Osteoblast (primary cell): ENCODE measurements around the gene EFCAB6. TPM values are rescaled to one million over a fixed set of nuclear protein-coding genes. Genes with fewer than 3 reads are reported as not detected.
"Not testable (repeated sequence)": the region's sequence is repeated elsewhere in the genome, so short reads cannot be mapped to it uniquely, and the experiment has no call there.

Source experiments
- DNase-seq: peaks from one replicate; pipeline ENCODE4 v3.0.0; 2011; ENCODE audit warnings: low spot score, mixed read lengths; ENCODE audit not compliant: insufficient read length; ENCODE audit errors: missing footprints
- H2AFZ ChIP-seq: 2 replicates; pipeline ENCODE4 v1.6.0; 2011; ENCODE audit warnings: mild to moderate bottlenecking, low read length
- H3K27ac ChIP-seq: 2 replicates; pipeline ENCODE4 v1.5.1; 2011; ENCODE audit warnings: mild to moderate bottlenecking, low read depth, low read length, moderate library complexity
- H3K27me3 ChIP-seq: 2 replicates; pipeline ENCODE4 v1.6.0; 2012; ENCODE audit warnings: mild to moderate bottlenecking, control low read depth, inconsistent platforms, low read length, moderate library complexity; ENCODE audit not compliant: insufficient read depth
- H3K36me3 ChIP-seq: 2 replicates; pipeline ENCODE4 v1.5.1; 2011; ENCODE audit warnings: mild to moderate bottlenecking, low read length, control low read depth, moderate library complexity; ENCODE audit not compliant: insufficient read depth
- H3K4me1 ChIP-seq: 2 replicates; pipeline ENCODE4 v1.5.1; 2011; ENCODE audit warnings: mild to moderate bottlenecking, low read length, control low read depth, moderate library complexity; ENCODE audit not compliant: insufficient read depth
- H3K4me2 ChIP-seq: 2 replicates; pipeline ENCODE4 v1.6.0; 2011; ENCODE audit warnings: mild to moderate bottlenecking, low read length; ENCODE audit not compliant: insufficient read depth
- H3K4me3 ChIP-seq: fragments of 200-600 bp; sonication (generic); 3 replicates; pipeline ENCODE4 v1.5.1; 2012; ENCODE audit warnings: mild to moderate bottlenecking, low read length, inconsistent platforms; ENCODE audit not compliant: insufficient read depth
- H3K79me2 ChIP-seq: 2 replicates; pipeline ENCODE4 v1.6.0; 2012; ENCODE audit warnings: mild to moderate bottlenecking, low read length, control low read depth, inconsistent platforms; ENCODE audit not compliant: insufficient read depth
- H3K9me3 ChIP-seq: 2 replicates; pipeline ENCODE4 v1.5.1; 2011; ENCODE audit warnings: low read depth, low read length, control low read depth
- H4K20me1 ChIP-seq: 2 replicates; pipeline ENCODE4 v1.6.0; 2012; ENCODE audit warnings: mild to moderate bottlenecking, low read length, control low read depth; ENCODE audit not compliant: insufficient read depth
- total RNA-seq: library from RNA; depleted of rRNA; stranded (reverse); fragments of >200 nt; gene quantifications from 2 replicates; pipeline ENCODE4 v1.2.3, GENCODE V29; 2012
- TF ChIP-seq, protein P1 (sequence below): IDR thresholded peaks from 2 replicates; pipeline ENCODE4 v1.5.1; 2011; ENCODE audit warnings: mild to moderate bottlenecking, low read depth, low read length, moderate library complexity; ENCODE audit errors: extremely low read depth

Gene EFCAB6
- total RNA-seq, 1 donor, result 1.8 TPM

DNA sequence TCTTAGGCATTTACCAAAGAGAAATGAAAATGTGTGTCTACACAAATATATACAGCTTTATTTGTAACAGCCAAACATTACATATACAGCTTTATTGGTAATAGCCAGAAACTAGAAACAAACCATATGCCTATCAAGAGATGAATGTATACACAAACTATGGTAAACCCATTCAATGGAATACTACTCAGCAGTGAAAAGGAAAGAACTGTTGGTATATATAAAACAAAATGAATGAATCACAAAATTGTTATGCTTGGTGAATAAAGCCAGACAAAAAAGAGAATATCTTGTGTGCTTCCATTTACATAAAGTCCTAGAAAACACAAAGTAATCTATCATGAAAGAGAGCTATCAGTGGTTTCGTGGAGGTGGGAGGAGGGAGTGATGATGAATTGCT is 142.9 kb downstream of the EFCAB6 start:
- no peak for DNase-seq
- H3K4me2 ChIP-seq, result no peak overlapping the region
- no peaks in the 10 kb centered on the region for H3K79me2 ChIP-seq
- H3K4me1 ChIP-seq, result no peaks in the 10 kb centered on the region
- H3K27me3 ChIP-seq, result no peaks in the 10 kb centered on the region
- H3K36me3 ChIP-seq, result no peaks in the 10 kb centered on the region
- H3K27ac ChIP-seq, result no peak overlapping the region
- no peak overlapping the region for H2AFZ ChIP-seq
- H3K4me3 ChIP-seq, result no peak overlapping the region
- TF ChIP-seq, protein P1, sequence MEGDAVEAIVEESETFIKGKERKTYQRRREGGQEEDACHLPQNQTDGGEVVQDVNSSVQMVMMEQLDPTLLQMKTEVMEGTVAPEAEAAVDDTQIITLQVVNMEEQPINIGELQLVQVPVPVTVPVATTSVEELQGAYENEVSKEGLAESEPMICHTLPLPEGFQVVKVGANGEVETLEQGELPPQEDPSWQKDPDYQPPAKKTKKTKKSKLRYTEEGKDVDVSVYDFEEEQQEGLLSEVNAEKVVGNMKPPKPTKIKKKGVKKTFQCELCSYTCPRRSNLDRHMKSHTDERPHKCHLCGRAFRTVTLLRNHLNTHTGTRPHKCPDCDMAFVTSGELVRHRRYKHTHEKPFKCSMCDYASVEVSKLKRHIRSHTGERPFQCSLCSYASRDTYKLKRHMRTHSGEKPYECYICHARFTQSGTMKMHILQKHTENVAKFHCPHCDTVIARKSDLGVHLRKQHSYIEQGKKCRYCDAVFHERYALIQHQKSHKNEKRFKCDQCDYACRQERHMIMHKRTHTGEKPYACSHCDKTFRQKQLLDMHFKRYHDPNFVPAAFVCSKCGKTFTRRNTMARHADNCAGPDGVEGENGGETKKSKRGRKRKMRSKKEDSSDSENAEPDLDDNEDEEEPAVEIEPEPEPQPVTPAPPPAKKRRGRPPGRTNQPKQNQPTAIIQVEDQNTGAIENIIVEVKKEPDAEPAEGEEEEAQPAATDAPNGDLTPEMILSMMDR, result no peak
- no peaks in the 10 kb centered on the region for H4K20me1 ChIP-seq
- no peaks in the 10 kb centered on the region for H3K9me3 ChIP-seq

DNA sequence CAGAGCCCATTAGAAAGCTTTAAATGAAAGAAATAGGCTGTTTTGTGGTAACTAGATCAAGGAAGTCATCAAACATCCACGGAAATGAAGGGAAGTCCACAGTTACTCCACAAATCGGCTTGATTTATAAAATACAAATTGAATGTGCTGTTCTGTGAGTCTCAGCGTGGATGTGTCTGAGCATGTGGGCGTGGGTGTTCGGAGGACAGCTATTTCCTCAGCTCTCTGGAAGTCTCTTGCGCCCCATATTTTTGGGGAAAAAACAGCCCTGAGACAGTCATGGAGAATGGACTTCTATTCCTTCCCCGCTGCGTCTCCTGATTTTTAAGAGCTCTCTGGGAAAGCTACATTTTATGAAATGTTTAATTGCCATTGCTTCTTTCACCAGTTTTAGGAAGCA is 144.4 kb downstream of the EFCAB6 start:
- Histone ChIP-seq H3K27me3 (no peaks in the 10 kb centered on the region), H3K4me3 (no peak overlapping the region), H3K9me3 (no peaks in the 10 kb centered on the region), H3K36me3 (no peaks in the 10 kb centered on the region), H3K4me2 (no peak overlapping the region), H2AFZ (no peak overlapping the region), H3K27ac (no peak overlapping the region), H3K79me2 (no peaks in the 10 kb centered on the region), H4K20me1 (no peaks in the 10 kb centered on the region), H3K4me1 (no peaks in the 10 kb centered on the region)
- no peak for DNase-seq
- TF ChIP-seq, protein P1, result no peak

DNA sequence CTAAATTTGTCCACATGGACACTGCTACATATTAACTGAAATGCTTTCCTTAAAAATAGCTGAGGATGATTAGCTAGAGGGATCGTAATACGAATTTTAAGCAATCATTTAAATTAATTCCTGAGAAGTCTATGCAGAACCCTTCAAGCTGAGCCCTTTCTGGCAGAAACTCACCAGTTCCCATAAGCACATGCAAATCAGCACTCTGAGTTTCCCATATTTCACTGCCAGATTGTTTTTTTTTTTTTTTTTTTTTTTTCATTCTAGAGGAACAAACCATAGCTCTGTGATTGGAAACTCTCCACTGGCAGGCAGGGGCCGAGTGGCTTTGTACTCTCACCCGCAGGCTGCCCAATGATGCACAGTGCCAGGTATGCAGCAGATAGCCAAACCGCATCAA is 145.6 kb downstream of the EFCAB6 start:
- Histone ChIP-seq H3K9me3 (no peaks in the 10 kb centered on the region), H2AFZ (no peak overlapping the region), H3K36me3 (no peaks in the 10 kb centered on the region), H3K4me1 (no peaks in the 10 kb centered on the region), H3K79me2 (no peaks in the 10 kb centered on the region), H3K27me3 (no peaks in the 10 kb centered on the region), H3K4me2 (no peak overlapping the region), H3K4me3 (no peak overlapping the region), H3K27ac (no peak overlapping the region), H4K20me1 (no peaks in the 10 kb centered on the region)
- DNase-seq, result no peak
- TF ChIP-seq, protein P1, result no peak

DNA sequence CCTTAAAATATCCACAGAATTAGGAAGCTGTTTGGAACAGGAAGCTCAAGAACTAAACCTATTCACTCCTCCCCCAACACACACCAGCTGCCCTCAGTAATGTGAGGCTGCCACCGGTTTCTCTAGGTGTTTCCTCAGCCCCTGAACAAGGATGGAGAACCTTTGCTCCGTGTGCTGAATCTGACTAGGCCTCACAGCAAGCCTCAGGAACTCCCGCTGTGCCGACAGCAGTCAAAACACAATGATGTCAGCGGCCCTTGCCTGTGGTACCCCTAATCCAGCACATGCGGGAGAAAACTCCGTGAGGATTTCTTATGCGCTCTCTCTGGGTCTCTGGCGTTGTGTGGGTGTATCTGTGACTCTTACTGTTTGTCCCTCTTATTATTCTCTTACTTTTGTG is 153.3 kb downstream of the EFCAB6 start:
- H3K4me2 ChIP-seq, result no peak overlapping the region
- TF ChIP-seq, protein P1, result no peak
- H2AFZ ChIP-seq, result no peak overlapping the region
- H3K79me2 ChIP-seq, result no peaks in the 10 kb centered on the region
- no peaks in the 10 kb centered on the region for H3K4me1 ChIP-seq
- no peaks in the 10 kb centered on the region for H3K9me3 ChIP-seq
- H3K36me3 ChIP-seq, result no peaks in the 10 kb centered on the region
- H3K27me3 ChIP-seq, result no peaks in the 10 kb centered on the region
- H3K4me3 ChIP-seq, result no peak overlapping the region
- no peak overlapping the region for H3K27ac ChIP-seq
- no peak for DNase-seq
- no peaks in the 10 kb centered on the region for H4K20me1 ChIP-seq

DNA sequence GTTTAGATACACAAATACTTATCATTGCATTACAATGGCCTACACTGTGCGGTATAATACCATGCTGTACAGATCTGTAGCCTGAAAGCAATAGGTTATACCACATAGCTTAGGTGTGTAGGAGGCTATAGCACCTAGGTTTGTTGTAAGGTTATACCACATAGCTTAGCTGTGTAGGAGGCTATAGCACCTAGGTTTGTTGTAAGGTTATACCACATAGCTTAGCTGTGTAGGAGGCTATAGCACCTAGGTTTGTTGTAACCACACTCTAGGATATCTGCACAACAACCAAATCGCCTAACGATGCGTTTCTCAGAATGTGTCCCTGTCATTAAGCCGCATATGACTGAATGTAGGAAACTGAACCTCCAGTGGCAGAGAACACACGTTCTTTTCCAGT is 155.5 kb downstream of the EFCAB6 start:
- not testable (repeated sequence) for H3K36me3 ChIP-seq, H3K4me3 ChIP-seq, H3K4me2 ChIP-seq, H3K27me3 ChIP-seq, H3K79me2 ChIP-seq, H3K4me1 ChIP-seq, H4K20me1 ChIP-seq, H2AFZ ChIP-seq, DNase-seq, H3K27ac ChIP-seq, H3K9me3 ChIP-seq
